GM13976 (cell line): ENCODE data around the gene MTCL3.

Source experiments
- DNase-seq: peaks from one replicate; pipeline ENCODE4 v3.0.0; 2012; ENCODE audit warnings: low spot score
- in situ Hi-C: fragments of 300-500 bp; cut with MboI; formaldehyde crosslinking; loops from one replicate; pipeline ENCODE4 v1.12.0; 2022; ENCODE audit warnings: low sequenced_read_pairs, mixed read lengths, inconsistent platforms; ENCODE audit not compliant: unreplicated experiment
- TF ChIP-seq, protein P1 (sequence below): IDR thresholded peaks from 2 replicates; pipeline ENCODE4 v1.5.1; 2012; ENCODE audit warnings: borderline replicate concordance, mild to moderate bottlenecking; ENCODE audit not compliant: insufficient read depth; ENCODE audit errors: extremely low read depth, missing control alignments, control extremely low read depth

MTCL3 gene

DNA sequence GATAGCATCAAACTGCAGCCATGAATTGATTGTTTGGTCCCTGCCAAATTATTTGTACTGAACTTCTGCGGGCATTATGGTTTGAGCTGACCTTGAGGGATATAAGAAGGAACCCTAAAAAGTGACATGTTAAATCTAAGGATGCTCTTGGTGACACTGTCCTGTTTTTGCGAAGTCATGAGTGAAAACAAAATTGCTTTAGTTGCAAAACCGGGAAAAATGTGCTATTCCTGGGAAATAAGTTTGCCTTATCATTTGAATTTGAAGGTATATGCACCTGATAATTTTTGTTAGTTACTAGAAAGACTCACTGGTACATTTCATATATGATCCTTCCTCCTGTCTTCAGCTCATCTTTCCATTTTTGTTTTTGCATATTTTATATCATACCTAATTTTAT, 67.7 kb downstream of the MTCL3 start:
- no peak for DNase-seq
- TF ChIP-seq, protein P1, sequence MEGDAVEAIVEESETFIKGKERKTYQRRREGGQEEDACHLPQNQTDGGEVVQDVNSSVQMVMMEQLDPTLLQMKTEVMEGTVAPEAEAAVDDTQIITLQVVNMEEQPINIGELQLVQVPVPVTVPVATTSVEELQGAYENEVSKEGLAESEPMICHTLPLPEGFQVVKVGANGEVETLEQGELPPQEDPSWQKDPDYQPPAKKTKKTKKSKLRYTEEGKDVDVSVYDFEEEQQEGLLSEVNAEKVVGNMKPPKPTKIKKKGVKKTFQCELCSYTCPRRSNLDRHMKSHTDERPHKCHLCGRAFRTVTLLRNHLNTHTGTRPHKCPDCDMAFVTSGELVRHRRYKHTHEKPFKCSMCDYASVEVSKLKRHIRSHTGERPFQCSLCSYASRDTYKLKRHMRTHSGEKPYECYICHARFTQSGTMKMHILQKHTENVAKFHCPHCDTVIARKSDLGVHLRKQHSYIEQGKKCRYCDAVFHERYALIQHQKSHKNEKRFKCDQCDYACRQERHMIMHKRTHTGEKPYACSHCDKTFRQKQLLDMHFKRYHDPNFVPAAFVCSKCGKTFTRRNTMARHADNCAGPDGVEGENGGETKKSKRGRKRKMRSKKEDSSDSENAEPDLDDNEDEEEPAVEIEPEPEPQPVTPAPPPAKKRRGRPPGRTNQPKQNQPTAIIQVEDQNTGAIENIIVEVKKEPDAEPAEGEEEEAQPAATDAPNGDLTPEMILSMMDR: no peak
- in situ Hi-C loops: no loop called here

DNA sequence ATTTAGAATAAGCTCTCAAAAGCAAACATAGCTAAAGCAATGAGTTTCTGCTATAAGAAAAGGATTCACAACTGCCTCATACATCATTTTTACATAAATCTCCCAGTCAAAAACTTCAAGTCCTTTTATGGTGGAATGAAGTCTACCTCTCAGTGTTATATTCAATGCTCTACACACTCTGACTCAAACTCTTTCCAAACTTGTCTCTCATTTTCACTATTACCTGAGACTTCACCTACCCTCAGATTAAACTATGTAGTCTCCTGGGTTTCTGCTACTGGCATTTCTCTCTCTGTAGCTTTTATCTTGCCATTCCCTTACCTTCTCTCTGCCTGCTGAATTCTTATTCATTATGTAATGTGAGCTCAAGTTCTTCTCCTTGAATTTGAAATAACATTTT, 71.4 kb downstream of the MTCL3 start:
- in situ Hi-C loops: no loop called here
- no peak for DNase-seq
- TF ChIP-seq, protein P1: no peak

DNA sequence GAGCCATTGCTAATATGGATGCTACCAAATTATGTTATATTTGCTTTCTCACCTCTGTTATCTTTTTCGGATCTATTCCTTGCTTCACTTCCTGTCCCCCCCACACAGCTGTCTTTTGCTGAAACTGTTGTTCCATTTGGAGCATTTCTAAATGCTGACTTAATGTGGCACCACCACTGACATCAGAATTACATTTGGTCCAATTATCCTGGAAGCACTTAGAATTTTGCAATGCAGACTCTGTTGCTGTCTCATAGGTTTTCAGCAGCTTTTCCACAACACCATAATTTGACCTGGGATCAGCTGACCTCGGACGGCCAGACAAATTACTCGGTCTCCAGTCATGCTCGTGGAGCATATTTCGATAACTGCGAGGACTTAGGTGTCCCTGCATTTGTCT, 72.8 kb downstream of the MTCL3 start:
- TF ChIP-seq, protein P1: no peak
- in situ Hi-C loops: no loop called here
- DNase-seq: no peak

DNA sequence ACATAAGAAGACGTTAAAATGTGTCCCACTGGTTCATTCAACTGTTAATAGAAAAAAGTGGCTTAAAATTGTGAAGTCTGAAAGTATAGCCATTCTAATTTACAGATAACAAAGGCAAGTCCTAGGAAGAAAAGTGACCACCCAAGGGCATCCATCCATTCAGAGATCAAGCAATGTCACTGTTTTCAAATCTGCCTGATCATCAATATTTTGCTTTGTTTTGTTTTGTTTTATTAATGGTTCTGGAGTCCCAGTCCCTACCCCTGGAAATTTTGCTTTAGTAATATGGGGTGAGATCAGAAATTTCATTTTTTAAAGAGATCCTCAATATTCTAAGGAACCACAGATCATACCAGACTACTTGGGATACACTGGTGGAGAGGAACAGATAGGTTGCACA, 77.3 kb downstream of the MTCL3 start:
- TF ChIP-seq, protein P1: no peak
- no peak for DNase-seq
- in situ Hi-C loops: no loop called here

DNA sequence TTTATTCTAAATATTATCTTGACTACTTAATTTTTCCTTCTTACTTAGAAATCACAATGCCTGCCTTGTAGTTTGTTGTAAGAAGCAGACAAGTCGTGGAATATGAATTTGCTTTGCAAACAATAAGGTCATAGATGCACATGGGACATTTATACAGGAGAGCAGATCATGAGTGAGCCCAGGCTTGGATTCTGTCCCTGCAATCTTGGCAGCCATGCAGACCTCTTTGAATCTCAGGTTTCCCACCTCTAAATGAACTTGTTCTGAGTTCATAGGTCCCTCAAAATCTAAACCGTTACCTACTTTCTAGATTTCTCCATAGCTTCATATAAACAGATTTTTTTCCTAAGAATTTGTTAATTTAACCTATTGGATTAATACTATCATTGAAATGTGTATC, 79.4 kb downstream of the MTCL3 start:
- in situ Hi-C loops: no loop called here
- TF ChIP-seq, protein P1: no peak
- DNase-seq: no peak

DNA sequence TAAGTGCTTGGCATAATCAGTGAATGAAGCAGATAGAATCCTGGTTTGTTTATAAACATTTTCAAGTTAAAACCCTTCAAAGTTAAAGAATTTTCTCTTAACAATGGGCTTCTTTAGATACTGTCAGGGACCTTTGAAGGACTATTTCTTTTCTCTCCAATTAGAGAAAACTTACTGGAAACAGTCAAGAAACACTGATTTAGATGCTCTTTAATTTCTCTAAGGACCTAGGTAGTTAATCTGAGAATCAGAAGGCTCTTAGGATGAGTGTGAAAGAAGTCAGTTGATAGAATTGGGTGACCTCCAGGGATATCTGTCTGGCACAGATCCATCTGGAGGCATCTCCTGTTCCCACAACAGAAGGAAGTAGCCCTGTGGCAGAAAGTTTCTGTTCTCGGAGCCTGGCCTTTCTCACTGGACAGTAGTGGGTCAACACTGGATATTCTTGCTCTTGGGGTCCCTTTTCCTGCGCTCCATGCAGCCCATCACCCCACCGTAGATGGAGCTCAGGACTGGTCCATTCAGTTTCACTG, 82.5 kb downstream of the MTCL3 start:
- TF ChIP-seq, protein P1: no peak
- in situ Hi-C loops: no loop called here
- DNase-seq: no peak
